HG03575 (cell line): ENCODE data around the gene ZNF772.

Source experiments
- ATAC-seq: cut with Tn5 transposase; IDR thresholded peaks from one replicate; pipeline ENCODE4 v1.9.1; 2021; ENCODE audit not compliant: unreplicated experiment, insufficient number of reproducible peaks, low FRiP score; ENCODE audit errors: extremely low read depth

Gene ZNF772

GRCh38 chr19:57437931-57438330 lies 39.4 kb downstream of the ZNF772 start:
- no peak for ATAC-seq

- no peak for ATAC-seq
These were observed 40.9 kb downstream of the ZNF772 start for GRCh38 chr19:57436417-57436816.

GRCh38 chr19:57435062-57435978 lies 42.0 kb downstream of the ZNF772 start, which contains the start of gene ZNF749:
Gene ZNF749, plus strand, starts transcription at chr19:57435325. Its CDS starts 254 bp downstream, at chr19:57435579.
- peak; percentile 75 for ATAC-seq

GRCh38 chr19:57434386-57435061 lies 42.8 kb downstream of the ZNF772 start:
- no peak for ATAC-seq

GRCh38 chr19:57421037-57421436 lies 56.3 kb downstream of the ZNF772 start:
- ATAC-seq = no peak

- no peak for ATAC-seq
These were observed 57.9 kb downstream of the ZNF772 start for GRCh38 chr19:57419439-57419838.
